CD4-positive, alpha-beta memory T cell (primary cell): ENCODE data around the gene ZIC4. TPM values are rescaled to one million over a fixed set of nuclear protein-coding genes. Genes with fewer than 3 reads are reported as not detected.

ENCODE experiments used
- CTCF ChIA-PET: fragments of 350-600 bp; sonication (Branson Sonifier 250); formaldehyde crosslinking; loops from one replicate; lab custom pipeline; 2021; ENCODE audit warnings: inconsistent platforms; ENCODE audit not compliant: partially characterized antibody; lab: Charles Lee
- POLR2A ChIA-PET: fragments of 350-600 bp; sonication (Branson Sonifier 250); formaldehyde crosslinking; loops from one replicate; lab custom pipeline; 2021; ENCODE audit not compliant: partially characterized antibody; lab: Charles Lee
- DNase-seq, 5 donors: peaks; one replicate each; pipeline versions ENCODE4 v3.0.0 to v3.0.0-alpha.2; 2020 to 2022; ENCODE audit warnings: mixed read lengths in 1 of 5
- H3K27ac ChIP-seq: one replicate; pipeline ENCODE4 v1.7.0; 2013; ENCODE audit warnings: low read depth, low read length
- H3K27me3 ChIP-seq: 2 replicates; pipeline ENCODE4 v1.7.0; 2013; ENCODE audit warnings: mild to moderate bottlenecking, low read length, moderate library complexity; ENCODE audit not compliant: insufficient read depth
- H3K36me3 ChIP-seq: 2 replicates; pipeline ENCODE4 v1.7.0; 2013; ENCODE audit warnings: mild to moderate bottlenecking, low read length, moderate library complexity; ENCODE audit not compliant: insufficient read depth
- H3K4me1 ChIP-seq: 2 replicates; pipeline ENCODE4 v1.7.0; 2013; ENCODE audit warnings: mild to moderate bottlenecking, low read length, moderate library complexity; ENCODE audit not compliant: insufficient read depth
- H3K4me3 ChIP-seq, 2 donors: one replicate each; pipeline ENCODE4 v1.7.0; 2013; ENCODE audit warnings: low read length in 2 of 2, mild to moderate bottlenecking in 1 of 2
- H3K9me3 ChIP-seq, 2 donors: one replicate each; pipeline ENCODE4 v1.7.0; 2013; ENCODE audit warnings: low read length in 2 of 2, control low read depth in 1 of 2; ENCODE audit not compliant: control insufficient read depth in 1 of 2
- H3K27ac Mint-ChIP-seq, 7 donors: one replicate each; pipeline ENCODE4 v1.8.0; 2020 to 2021; ENCODE audit warnings: mixed read lengths in 7 of 7, mild to moderate bottlenecking in 6 of 7, inconsistent platforms in 3 of 7, moderate library complexity in 3 of 7
- H3K27me3 Mint-ChIP-seq, 2 donors: one replicate each; pipeline ENCODE4 v1.8.0; 2020 to 2021; ENCODE audit warnings: mixed read lengths in 2 of 2
- H3K36me3 Mint-ChIP-seq, 2 donors: one replicate each; pipeline ENCODE4 v1.8.0; 2020 to 2021; ENCODE audit warnings: mixed read lengths in 2 of 2, inconsistent platforms in 1 of 2, mild to moderate bottlenecking in 1 of 2
- H3K4me1 Mint-ChIP-seq, 4 donors: one replicate each; pipeline ENCODE4 v1.8.0; 2020 to 2021; ENCODE audit warnings: mixed read lengths in 4 of 4, mild to moderate bottlenecking in 1 of 4
- H3K4me3 Mint-ChIP-seq, 8 donors: one replicate each; pipeline ENCODE4 v1.8.0; 2020 to 2021; ENCODE audit warnings: mixed read lengths in 8 of 8, mild to moderate bottlenecking in 7 of 8, moderate library complexity in 6 of 8, inconsistent platforms in 3 of 8
- H3K9me3 Mint-ChIP-seq, 8 donors: one replicate each; pipeline ENCODE4 v1.8.0; 2020 to 2021; ENCODE audit warnings: mixed read lengths in 8 of 8, mild to moderate bottlenecking in 5 of 8, inconsistent platforms in 3 of 8, moderate library complexity in 1 of 8
- intact Hi-C: fragments of 100-400 bp; cut with micrococcal nuclease; formaldehyde crosslinking; loops from one replicate; pipeline ENCODE4 v1.15.1; 2023
- polyA plus RNA-seq, 2 donors: library from polyadenylated mRNA; unstranded; fragments of 300-500 nt; fragmentation: Illumina TruSeq; gene quantifications; one replicate each; pipeline ENCODE4 v1.2.3, GENCODE V29; 2021
- total RNA-seq, 2 experiments: library from RNA; stranded (reverse); gene quantifications; one replicate each; pipeline ENCODE4 v1.2.3, GENCODE V29; 2021

Gene ZIC4
- total and polyA plus RNA-seq, 4 experiments from 2014 or later, result not detected

DNA sequence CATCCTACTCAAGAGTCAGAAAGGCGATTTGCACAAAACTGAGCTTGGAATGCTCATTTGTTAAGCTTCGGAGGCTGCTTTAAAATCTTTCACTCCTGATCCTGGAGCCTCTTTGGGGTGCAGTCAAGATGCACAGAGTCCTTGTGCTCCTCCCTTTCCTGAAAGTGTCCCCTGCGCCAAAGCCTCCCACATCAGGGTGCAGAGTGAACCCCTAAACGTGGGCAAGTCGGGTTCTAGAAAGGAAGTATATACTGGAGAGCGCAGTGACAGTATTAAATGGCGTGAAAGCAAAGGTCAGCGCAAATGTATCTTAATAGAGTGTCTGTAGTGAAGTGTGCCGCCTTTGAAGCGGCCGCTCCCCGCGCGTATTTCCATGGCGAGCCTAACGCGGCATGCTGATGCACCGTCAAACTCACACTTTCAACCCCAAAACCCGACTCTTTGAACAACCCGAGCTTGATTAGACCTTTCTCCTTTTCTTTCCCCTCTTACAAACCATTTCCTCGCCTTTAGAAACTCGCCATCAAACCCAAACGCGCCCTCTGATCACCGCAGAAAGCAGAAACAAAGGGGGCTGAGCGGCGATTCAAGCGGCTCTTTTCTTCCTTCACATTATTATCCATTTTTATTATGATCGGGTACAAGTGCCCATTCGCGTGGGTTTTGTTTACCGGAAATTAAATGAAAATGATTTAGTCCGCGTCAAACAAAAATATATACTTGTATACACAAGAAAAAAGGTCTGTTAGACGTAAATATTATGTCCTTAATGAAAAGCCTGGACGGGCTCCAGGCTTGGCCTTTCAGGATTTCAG, 18.3 kb downstream of the ZIC4 start:
- H3K9me3 ChIP-seq, result no peaks in the 10 kb centered on the region
- intact Hi-C loops, result no loop called here
- H3K36me3 Mint-ChIP-seq, result no peaks in the 10 kb centered on the region

DNA sequence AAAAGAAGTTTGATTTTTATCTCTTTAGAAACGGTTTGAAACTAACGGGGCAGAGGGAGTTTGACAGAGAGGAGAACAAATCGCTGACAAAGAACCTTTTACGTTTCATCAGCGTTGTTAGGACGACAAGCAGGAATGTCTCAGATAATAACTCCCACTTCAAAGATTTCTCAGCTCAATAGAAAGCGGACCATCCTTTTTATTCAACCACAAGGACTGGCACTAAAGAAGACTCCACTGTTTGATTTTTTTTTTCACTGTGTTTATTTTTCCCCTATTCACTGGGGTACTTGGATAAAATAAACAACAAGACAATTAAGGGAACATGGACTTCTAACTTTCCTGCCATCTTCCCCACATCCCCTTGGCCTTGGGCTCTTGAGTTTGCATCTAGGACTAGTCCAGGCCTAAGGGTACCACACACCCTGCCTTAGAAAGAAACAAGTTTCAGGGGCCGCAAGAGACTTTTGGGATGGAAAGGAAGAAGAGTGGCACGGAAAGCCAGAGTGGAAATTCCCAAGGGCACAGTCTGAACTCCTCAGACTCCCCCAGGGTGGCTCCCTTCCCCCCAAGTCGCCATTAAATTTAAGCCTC, 19.0 kb downstream of the ZIC4 start:
- POLR2A ChIA-PET, result no interaction called here
- no peaks in the 10 kb centered on the region for H3K4me1 ChIP-seq
- intact Hi-C loops, result no loop called here

More for the DNA sequence above, 18.3 kb downstream of the ZIC4 start:
- Mint-ChIP-seq H3K27ac (peak overlapping the region in 1 of 7 donors; percentile 73), H3K4me1 (peaks cover 0 to 2% (median 0%) of the 10 kb centered on the region in 4 donors), H3K9me3 (peaks cover 2 to 56% (median 29%) of the 10 kb centered on the region in 8 donors), H3K4me3 (no peak overlapping the region), H3K27me3 (peaks cover 61 to 65% of the 10 kb centered on the region in 2 donors)
- no peak for DNase-seq
- Histone ChIP-seq H3K27me3 (peaks cover 19% of the 10 kb centered on the region), H3K36me3 (no peaks in the 10 kb centered on the region), H3K27ac (no peak overlapping the region), H3K4me1 (no peaks in the 10 kb centered on the region), H3K4me3 (no peak overlapping the region)
- POLR2A ChIA-PET, result no interaction called here
- CTCF ChIA-PET, result no interaction called here

DNA sequence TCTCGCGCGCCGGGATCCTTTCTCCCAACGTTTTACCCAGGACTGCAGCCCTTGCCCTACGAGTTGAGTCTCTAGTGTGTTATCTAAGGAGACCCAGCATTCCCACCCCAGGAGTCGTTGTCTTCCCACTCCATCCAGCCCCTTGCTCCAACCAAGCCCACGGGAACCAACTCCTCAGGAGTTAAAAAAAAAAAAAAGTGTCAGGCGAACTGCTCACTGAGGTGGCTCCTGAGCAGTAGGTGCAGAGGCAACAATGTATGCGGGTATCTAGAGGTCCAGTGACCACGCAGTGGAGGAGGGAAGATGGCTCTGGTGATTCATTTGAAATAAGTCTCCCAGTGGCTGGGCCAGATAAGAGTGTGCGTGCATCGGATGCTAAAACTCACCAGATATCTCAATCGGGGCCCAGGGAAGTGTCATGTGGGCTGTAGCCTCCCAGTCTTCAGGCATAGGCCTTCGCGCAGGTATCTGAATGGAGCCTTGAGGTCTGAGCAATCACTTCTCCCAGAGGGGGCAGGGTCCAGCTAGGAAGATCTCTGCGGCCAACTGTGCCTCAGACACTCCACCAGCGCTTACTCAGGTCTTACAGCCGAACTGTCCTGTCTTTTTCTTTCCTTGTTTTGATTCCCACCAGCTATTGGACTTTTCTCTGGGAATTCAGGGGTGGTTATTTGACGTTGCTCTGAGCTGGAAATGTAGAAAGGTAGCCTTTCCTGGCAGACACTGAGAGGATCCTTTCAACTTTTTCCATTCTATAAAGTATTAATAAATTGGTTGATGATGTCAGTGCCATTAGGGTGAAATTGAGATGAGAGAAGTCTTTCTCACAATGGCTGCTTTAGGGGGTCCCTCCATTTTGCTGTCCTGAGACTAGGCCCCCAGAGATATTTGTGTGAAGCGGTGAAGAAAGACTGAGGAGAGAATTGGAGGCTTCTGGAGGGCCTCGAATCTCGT, 21.0 kb downstream of the ZIC4 start:
- Mint-ChIP-seq H3K4me1 (peaks cover 0 to 2% (median 0%) of the 10 kb centered on the region in 4 donors), H3K4me3 (no peak overlapping the region), H3K27me3 (peaks cover 66 to 73% of the 10 kb centered on the region in 2 donors), H3K36me3 (no peaks in the 10 kb centered on the region), H3K9me3 (peaks cover 2 to 51% (median 30%) of the 10 kb centered on the region in 8 donors), H3K27ac (peak overlapping the region in 1 of 7 donors; percentile 57)
- CTCF ChIA-PET, result no interaction called here
- Histone ChIP-seq H3K9me3 (no peaks in the 10 kb centered on the region), H3K4me1 (no peaks in the 10 kb centered on the region), H3K36me3 (no peaks in the 10 kb centered on the region), H3K27me3 (peaks cover 15% of the 10 kb centered on the region), H3K4me3 (no peak overlapping the region), H3K27ac (no peak overlapping the region)
- intact Hi-C loops, result no loop called here
- no peak for DNase-seq
- POLR2A ChIA-PET, result no interaction called here

More for the DNA sequence above, 19.0 kb downstream of the ZIC4 start:
- Histone ChIP-seq H3K9me3 (no peaks in the 10 kb centered on the region), H3K27me3 (peaks cover 15% of the 10 kb centered on the region), H3K36me3 (no peaks in the 10 kb centered on the region), H3K27ac (no peak overlapping the region), H3K4me3 (no peak overlapping the region)
- peaks cover 59 to 67% of the 10 kb centered on the region in 2 donors for H3K27me3 Mint-ChIP-seq
- H3K27ac Mint-ChIP-seq, result no peak overlapping the region
- peaks cover 0 to 2% (median 0%) of the 10 kb centered on the region in 4 donors for H3K4me1 Mint-ChIP-seq
- DNase-seq, result no peak
- peaks cover 2 to 50% (median 27%) of the 10 kb centered on the region in 8 donors for H3K9me3 Mint-ChIP-seq
- H3K36me3 Mint-ChIP-seq, result no peaks in the 10 kb centered on the region
- CTCF ChIA-PET, result no interaction called here
- H3K4me3 Mint-ChIP-seq, result no peak overlapping the region

DNA sequence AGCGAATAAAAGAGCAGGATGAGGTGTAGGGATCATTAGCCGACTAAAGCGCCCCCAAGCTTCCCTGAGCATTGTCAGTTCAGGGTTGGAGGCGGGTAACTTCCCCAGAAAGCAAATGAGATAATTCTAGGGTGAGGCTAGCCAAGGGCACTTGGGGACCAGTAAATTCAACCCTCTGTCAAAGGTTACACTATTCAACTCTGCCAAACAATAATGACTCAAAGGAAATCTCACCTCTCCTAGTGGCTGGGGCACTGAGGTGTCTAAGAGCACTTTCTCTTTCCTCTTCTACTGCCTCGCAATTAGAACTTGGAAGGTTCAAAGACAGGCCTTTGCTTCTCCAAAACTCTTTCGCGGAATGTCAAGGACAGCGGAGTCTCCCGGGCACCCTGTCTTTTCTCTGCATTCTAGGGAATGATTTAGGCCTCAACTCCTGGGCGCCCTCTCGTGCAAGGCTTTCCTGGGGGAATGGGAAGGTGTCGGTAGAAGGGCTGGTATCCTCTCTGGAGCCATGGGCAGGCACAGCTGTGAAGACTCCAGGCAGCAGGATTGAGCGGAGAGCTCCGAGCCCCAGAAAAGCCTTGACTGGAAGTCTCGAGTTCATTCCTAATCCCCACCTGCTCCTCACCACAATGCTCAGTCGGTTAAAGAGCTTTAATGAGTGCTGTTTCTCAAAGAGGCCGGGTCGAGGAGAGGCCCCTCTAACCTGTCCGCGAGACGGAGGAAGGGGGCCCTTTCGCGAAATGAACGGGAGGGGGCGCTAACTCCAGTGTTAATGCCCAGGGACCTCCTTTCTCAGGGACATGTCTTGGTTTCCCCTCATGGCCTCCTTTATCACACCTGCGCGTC, 21.9 kb downstream of the ZIC4 start:
- Mint-ChIP-seq H3K4me3 (no peak overlapping the region), H3K36me3 (no peaks in the 10 kb centered on the region), H3K9me3 (peaks cover 0 to 45% (median 28%) of the 10 kb centered on the region in 8 donors), H3K27me3 (peaks cover 63 to 72% of the 10 kb centered on the region in 2 donors), H3K4me1 (peaks cover 0 to 2% (median 0%) of the 10 kb centered on the region in 4 donors), H3K27ac (no peak overlapping the region)
- H3K36me3 ChIP-seq, result no peaks in the 10 kb centered on the region
- no peaks in the 10 kb centered on the region for H3K9me3 ChIP-seq
- no peak overlapping the region for H3K4me3 ChIP-seq
- no peak overlapping the region for H3K27ac ChIP-seq
- CTCF ChIA-PET, result no interaction called here
- POLR2A ChIA-PET, result no interaction called here
- intact Hi-C loops, result no loop called here
- H3K27me3 ChIP-seq, result peaks cover 15% of the 10 kb centered on the region
- H3K4me1 ChIP-seq, result no peaks in the 10 kb centered on the region
- no peak for DNase-seq

DNA sequence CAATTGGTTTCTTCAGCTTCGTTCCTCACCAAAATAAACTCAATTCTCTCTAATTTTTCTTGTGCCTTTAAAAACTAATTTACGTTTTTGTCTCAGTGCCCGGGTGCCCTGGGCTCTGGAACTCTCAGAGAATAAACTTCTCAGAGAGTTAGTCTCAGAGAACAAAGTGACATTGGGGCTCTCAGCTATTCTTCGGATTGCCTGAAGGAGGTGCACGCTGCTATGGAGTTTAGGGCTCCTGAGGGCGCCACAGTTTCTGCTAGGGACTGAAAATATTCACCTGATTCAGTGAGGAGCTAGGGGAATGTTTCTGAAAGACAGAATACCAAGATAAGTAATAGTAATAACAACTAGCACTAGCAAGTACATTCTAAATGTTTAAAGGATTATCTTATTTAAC, 22.7 kb downstream of the ZIC4 start:
- peaks cover 0 to 43% (median 25%) of the 10 kb centered on the region in 8 donors for H3K9me3 Mint-ChIP-seq
- ChIA-PET CTCF (no interaction called here), POLR2A (no interaction called here)
- H3K36me3 Mint-ChIP-seq, result no peaks in the 10 kb centered on the region
- no peaks in the 10 kb centered on the region for H3K36me3 ChIP-seq
- no peak overlapping the region for H3K27ac ChIP-seq
- H3K27ac Mint-ChIP-seq, result no peak overlapping the region
- H3K4me1 ChIP-seq, result no peaks in the 10 kb centered on the region
- no peaks in the 10 kb centered on the region for H3K9me3 ChIP-seq
- no peak overlapping the region for H3K4me3 ChIP-seq
- H3K27me3 Mint-ChIP-seq, result peaks cover 65 to 74% of the 10 kb centered on the region in 2 donors
- no peak for DNase-seq
- H3K4me3 Mint-ChIP-seq, result no peak overlapping the region
- H3K27me3 ChIP-seq, result peaks cover 15% of the 10 kb centered on the region
- H3K4me1 Mint-ChIP-seq, result peaks cover 0 to 2% (median 0%) of the 10 kb centered on the region in 4 donors
- intact Hi-C loops, result no loop called here

DNA sequence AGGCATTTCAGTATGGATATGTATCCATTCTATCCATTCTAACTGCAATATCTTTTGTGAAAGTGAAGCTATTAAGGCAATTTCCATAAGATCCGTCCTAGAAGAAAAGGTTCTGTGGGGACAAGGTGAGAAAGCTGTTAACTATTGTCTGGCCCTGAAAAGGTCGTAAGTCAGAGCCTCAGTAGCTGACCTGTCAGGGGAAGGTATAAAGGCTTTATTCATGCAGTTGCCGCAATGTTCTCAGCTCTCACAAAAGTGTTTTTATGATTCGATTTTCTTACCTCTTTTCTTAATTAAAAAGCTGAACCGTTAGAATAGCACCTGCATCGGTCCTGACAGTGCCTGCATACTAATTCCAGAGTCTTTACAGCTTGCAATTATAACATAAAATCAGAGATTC, 24.7 kb downstream of the ZIC4 start:
- peaks cover 0 to 44% (median 23%) of the 10 kb centered on the region in 8 donors for H3K9me3 Mint-ChIP-seq
- Histone ChIP-seq H3K27ac (no peak overlapping the region), H3K36me3 (no peaks in the 10 kb centered on the region), H3K9me3 (no peaks in the 10 kb centered on the region), H3K27me3 (peaks cover 5% of the 10 kb centered on the region), H3K4me3 (no peak overlapping the region), H3K4me1 (no peaks in the 10 kb centered on the region)
- H3K4me1 Mint-ChIP-seq, result no peaks in the 10 kb centered on the region
- DNase-seq, result no peak
- ChIA-PET POLR2A (no interaction called here), CTCF (no interaction called here)
- intact Hi-C loops, result no loop called here
- H3K27me3 Mint-ChIP-seq, result peaks cover 64 to 70% of the 10 kb centered on the region in 2 donors
- H3K27ac Mint-ChIP-seq, result no peak overlapping the region
- no peaks in the 10 kb centered on the region for H3K36me3 Mint-ChIP-seq
- no peak overlapping the region for H3K4me3 Mint-ChIP-seq
